H1 (cell line): ENCODE measurements around the gene DZIP1L. TPM values are rescaled to one million over a fixed set of nuclear protein-coding genes. Genes with fewer than 3 reads are reported as not detected.

Source experiments
- CHD7 ChIP-seq: fragments of 300-600 bp; sonication (generic); IDR thresholded peaks from 2 replicates; pipeline ENCODE4 v1.7.1; 2012; ENCODE audit warnings: low read length, moderate library complexity, mild to moderate bottlenecking, inconsistent platforms; ENCODE audit not compliant: insufficient replicate concordance
- CTBP2 ChIP-seq: IDR thresholded peaks from 2 replicates; pipeline ENCODE4 v1.7.0; 2011; ENCODE audit warnings: borderline replicate concordance, mild to moderate bottlenecking, moderate library complexity, mixed read lengths, low read length; ENCODE audit not compliant: insufficient read depth, insufficient read length
- EP300 ChIP-seq, 2 experiments: IDR thresholded peaks; 1 replicate in 1 of 2; 2 replicates in 1 of 2; pipeline ENCODE4 v1.6.1; 2011 to 2012; ENCODE audit warnings: low read depth in 2 of 2, low read length in 2 of 2, mild to moderate bottlenecking in 2 of 2, borderline replicate concordance in 1 of 2, inconsistent platforms in 1 of 2, moderate library complexity in 1 of 2
- MAFK ChIP-seq: IDR thresholded peaks from 2 replicates; pipeline ENCODE4 v1.6.1; 2012; ENCODE audit warnings: low read depth, mild to moderate bottlenecking, improper control_type of control experiment, low read length
- SRF ChIP-seq: IDR thresholded peaks from 2 replicates; pipeline ENCODE4 v1.6.1; 2011; ENCODE audit warnings: mild to moderate bottlenecking, low read depth, low read length, moderate library complexity
- USF2 ChIP-seq: IDR thresholded peaks from 2 replicates; pipeline ENCODE4 v1.6.1; 2011; ENCODE audit warnings: low read length, improper control_type of control experiment
- polyA plus RNA-seq, 7 experiments: library from polyadenylated mRNA; depleted of rRNA in 3 of 7; stranded (reverse) in 5 of 7; unstranded in 2 of 7; fragments of >200 nt in 5 of 7; fragments of 200-250 nt in 2 of 7; gene quantifications; 1 replicate in 5 of 7; 2 replicates in 1 of 7; 4 replicates in 1 of 7; pipeline versions ENCODE4 v1.2.1 to v1.2.3, GENCODE V29; 2011 to 2013; ENCODE audit warnings: missing spikeins in 2 of 7, mixed read lengths in 2 of 7
- total RNA-seq: library from RNA; stranded (reverse); fragmentation: NEBNext Ultra II Directional; extraction: Animal tissue kit (Norgen Biotek cat#: 25700); gene quantifications from 2 replicates; pipeline ENCODE4 v1.2.1, GENCODE V29; 2021

Gene DZIP1L
- total and polyA plus RNA-seq, 2 of the 8 experiments (the other 6 are each of a cell fraction or from before 2014, with no cell fraction given): 6.5 to 8.3 TPM

- no peak for TF ChIP-seq CHD7
- no peak for TF ChIP-seq MAFK
- TF ChIP-seq CTBP2: no peak
- TF ChIP-seq USF2: no peak
- TF ChIP-seq EP300 (IDR thresholded peaks at IDR 0.05; ENCODE audit: borderline replicate concordance in 1 of 2, low read depth in 2 of 2, low read length in 2 of 2): no peak
- no peak for TF ChIP-seq SRF
Observed at GRCh38 chr3:138093721-138094120, 21.7 kb downstream of the DZIP1L start (continued).
